T47D (cell line): ENCODE measurements around the gene SPATA32.
A peak's percentile ranks its signal among the peaks of the same experiment; 100 is the strongest.
"Not testable (repeated sequence)": the region's sequence is repeated elsewhere in the genome, so short reads cannot be mapped to it uniquely, and the experiment has no call there.

Source experiments
- DNase-seq, 2 experiments: peaks; one replicate each; pipeline versions ENCODE4 v3.0.0 to v3.0.0-alpha.2; 2011 to 2012; ENCODE audit warnings: low read depth in 1 of 2, low spot score in 1 of 2
- JUND ChIP-seq: IDR thresholded peaks from 2 replicates; pipeline ENCODE4 v1.6.1; 2012; ENCODE audit warnings: low read depth
- in situ Hi-C: cut with HindIII; loops from 2 replicates; pipeline ENCODE4 v1.10.0; 2016; ENCODE audit warnings: low sequenced_read_pairs, low pct_unique_long_range_greater_than_20kb

Gene SPATA32

DNA sequence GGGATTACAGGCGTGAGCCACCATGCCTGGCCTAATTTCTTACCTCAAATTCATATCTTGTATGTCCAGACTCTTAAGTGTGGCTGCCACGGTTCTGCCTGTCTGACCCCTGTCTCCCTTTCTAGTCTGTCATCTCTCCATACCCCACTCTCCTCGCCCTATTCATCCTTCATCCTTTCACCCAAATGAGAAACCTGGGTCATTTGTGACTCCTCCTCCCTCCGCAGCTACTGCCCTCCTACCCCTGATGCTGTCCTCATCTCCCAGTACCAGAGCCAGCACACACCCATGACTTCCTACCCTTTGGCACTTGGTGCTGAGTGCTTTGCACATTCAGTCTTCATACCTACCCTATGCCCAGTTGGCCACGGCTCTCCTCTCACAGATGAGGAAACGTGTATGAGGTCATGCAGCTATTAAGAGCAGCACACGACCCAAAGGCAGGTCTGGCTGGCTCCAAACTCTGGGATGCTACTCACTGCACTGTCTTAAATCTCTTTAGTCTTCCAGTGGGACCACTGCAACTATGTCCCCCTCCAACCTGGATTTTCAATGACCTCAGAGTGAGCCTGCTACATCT is 1.6 kb downstream of the SPATA32 start:
- no peak for DNase-seq
- in situ Hi-C loops = no loop called here
- no peak for TF ChIP-seq JUND

DNA sequence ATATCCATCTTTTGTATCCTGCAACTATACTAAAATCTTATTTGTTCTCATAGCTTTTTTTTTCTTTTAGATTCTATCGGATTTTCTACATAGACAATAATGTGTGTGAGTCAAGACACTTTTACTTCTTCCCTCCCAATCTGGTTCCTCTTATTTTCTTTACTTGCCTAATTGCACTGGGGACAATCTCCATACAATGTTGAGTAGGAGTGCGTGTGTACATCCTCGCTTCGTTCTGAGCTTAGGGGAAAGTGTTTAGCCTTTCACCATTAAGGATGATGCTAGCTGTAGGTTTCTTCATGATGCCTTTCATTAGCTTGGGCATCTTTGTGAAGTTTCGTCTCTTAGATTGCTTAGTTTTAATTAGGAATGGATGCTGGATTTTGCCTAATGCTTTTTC is 2.9 kb downstream of the SPATA32 start:
- TF ChIP-seq JUND = no peak
- in situ Hi-C loops = no loop called here
- no peak for DNase-seq

DNA sequence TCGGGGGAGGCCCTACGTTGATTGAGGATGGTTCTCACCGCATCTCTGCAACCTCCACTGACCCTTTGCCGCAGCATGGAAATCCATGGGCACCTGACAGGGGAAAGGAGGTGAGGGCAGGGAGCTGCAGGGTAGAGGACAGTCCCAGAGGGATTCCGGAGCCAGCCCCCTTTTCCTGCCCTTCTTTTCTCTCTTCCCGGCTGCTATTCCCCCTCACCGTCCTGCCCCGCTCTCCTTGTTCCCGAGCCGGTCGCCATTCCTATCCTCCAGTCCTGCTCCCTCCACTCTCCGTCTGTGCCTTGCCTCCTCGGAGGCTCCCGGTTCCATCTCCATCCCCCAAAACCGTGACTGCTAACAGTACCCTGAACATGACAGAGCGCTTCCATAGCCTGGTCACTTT is 4.8 kb downstream of the SPATA32 start:
- DNase-seq = no peak
- in situ Hi-C loops = no loop called here
- TF ChIP-seq JUND = no peak

DNA sequence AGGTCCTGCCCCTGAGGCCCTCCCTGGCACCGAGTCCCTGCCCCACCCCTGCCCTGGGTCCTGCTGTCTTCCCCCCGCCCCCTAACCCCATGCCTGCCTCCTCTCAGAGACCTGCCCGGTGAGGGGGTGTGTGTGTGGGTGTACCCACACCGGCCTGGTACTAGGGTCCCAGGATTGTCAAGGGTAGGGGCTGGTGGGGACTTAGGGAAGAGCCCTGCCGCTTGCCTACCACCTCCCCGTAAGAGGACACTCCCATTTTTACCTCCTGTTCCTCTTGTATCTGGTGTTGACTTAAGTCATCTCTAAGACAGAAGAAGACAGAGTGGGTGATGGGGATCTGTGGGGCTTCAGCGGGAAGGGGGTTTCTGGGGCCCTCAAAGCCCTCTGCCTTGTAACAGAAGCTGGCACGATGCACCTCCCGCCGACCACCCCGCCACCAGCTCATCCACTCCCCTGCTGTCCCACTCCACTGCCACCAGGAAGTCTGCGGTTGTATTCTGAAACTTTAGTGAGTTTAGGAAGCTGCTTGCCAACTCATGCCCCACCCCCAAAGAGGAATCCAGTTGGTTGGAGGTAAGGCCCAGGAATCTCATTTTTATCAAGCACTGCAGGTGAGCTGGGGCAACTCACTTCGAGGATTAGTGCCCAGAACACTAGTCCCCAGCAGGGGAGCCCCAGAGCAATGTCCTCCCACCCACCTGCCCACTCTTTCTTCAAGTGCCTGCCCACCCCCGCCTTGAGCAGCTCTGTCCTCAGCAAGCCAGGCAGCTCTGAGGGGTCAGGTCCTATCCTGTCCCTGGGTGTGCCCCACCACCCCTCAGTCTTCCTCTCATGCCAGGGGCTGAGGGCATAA is 5.6 kb downstream of the SPATA32 start:
- in situ Hi-C loops = no loop called here
- DNase-seq = peak in 1 of 2 experiments; percentile 32
- no peak for TF ChIP-seq JUND

DNA sequence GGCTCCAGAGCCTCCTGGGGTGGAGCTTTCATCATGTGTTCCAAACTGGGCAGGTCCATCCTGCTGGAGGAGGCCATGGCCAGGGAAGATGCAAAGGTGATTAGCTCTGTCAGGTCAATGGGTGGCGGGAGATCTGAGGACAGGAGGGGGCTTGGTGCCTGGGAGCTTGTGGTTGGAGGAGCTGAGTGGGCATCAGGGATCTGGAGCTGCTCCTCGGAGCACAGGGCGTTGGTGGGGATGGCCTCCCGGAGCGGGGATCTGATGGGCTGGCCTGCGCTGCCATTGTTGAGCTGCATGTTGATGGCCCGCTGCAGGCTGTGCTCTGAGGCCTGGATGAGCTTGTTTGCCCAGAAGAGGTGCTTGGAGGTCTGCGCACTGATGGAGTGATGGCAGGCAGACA is 6.5 kb downstream of the SPATA32 start:
- in situ Hi-C loops = no loop called here
- no peak for TF ChIP-seq JUND
- DNase-seq = no peak

DNA sequence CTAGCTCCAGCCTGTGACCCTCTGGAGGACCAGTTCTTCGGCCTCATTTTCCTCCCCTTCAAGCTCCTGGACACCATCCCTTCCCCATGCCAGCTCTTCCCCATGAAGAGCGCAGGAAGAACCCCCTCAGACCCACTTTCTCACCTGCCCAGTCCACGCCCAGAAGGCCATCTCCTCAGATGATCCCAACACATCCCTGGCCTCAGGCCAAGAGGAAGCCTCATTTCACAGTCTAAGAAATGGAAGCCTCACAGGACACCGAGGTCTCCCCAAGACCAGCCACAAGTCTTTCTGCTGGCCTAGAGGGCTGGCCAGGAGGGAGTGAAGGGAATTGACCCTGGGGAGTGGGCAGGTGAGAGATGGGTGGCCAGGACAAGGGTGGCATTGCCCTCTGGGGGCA is 8.0 kb downstream of the SPATA32 start:
- TF ChIP-seq JUND = no peak
- in situ Hi-C loops = no loop called here
- no peak for DNase-seq

DNA sequence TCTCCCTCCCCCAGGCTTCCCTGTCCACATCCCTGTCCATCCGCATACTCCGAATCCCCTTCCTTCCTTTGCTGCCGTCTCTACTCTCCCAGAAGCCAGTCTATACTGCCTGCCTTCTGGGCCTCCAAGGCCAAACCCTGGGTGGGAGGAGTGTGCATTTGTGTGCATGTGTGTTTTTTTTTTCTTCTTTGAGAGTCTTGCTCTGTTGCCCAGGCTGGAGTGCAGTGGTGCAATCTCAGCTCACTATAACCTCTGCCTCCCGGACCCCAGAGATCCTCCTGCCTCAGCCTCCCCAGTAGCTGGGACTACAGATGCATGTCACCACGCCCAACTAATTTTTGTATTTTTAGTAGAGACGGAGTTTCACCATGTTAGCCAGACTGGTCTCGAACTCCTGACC is 8.7 kb downstream of the SPATA32 start:
- in situ Hi-C loops, DNase-seq: not testable (repeated sequence)

DNA sequence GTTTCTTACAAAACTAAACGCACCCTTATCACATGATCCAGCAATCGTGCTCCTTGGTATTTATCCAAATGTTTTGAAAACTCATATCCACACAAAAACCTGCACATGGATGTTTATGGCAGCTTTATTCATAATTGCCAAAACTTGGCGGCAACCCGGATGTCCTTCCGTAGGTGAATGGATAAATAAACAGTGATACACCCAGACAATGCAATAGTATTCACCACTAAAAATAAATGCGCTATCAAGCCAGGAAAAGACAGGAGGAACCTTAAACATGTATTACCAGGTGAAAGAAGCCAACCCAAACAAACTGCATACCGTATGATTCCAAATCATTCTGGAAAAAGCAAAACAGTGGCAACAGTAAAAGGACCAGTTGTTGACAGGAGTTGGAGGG is 10.0 kb downstream of the SPATA32 start:
- in situ Hi-C loops = no loop called here
- DNase-seq = no peak
- no peak for TF ChIP-seq JUND

DNA sequence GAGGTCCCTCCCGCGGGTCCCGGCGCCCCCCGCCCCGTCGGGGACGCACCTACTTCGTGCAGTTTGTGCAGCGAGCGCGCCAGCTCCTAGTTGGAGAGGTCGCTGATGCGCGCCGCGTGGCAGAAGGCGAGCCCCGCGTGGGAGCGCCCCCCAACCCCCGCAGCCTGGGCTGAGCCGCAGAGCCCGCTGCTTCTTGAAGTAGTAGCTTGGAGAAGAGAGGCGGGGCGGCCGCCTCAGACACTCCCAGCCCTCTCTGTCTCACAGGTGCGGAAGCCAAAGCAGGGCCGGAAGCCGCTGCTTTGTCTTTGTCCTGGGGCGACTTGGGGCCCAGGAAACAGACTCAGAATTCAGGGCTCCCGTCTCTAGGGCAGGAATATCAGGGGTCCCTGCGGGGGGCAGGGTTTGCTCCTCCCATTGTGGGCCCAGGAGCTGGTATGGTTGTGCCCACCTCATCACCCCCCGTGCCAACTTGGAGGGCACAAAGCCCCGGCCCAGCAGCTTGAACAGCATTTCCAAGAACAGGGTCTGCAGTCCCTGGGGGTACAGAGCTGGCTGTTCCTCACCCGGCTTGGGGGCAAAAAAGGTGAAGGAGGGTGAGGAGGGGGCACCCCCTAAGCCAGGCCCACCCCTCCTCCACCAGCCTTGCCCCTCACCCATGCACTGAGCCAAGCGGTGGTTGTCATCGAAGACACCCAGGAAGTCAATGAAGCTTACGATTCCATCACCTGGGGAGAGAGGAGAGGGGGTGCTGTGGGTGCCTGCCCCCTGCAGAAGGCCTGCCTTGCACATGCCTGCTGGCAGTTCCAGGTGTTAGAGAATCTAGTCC is 13.5 kb downstream of the SPATA32 start:
- in situ Hi-C loops = no loop called here
- no peak for TF ChIP-seq JUND
- peak; percentile 84 to 94 for DNase-seq

DNA sequence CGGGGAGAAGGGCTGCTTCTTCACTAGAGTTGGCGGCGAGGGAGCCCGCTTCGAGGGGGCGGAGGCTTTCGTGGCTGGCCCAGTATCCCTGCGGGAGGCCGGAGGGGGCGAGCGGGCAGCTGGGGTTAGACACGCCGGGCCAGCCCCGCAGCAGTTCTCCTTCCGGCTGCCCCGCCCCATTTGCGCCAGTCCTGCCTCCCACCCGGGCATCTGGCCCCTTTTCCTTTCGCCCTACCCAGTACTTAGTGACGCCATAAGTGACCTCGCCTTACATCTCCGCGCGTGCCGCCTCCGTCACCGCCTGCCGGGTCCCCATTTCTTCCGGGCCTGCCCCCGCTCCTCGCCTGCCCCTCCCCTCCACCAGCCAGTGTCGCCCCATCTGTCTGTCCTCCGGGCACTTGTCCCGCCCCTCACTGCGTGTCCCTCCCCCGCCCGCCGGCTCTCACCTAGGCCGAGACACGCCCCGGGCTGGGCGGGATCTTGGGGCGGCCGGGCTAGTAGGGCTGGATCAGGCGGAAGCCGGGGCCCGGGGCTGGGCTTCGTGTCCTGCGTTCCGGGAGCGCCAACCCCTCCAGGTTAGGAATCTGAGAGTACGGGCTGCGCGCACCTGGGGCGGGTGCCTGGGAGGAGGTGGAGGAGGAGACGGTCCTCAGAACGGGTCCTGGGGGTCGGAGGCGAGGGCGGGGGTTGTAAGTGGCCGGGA is 14.3 kb downstream of the SPATA32 start:
- in situ Hi-C loops = no loop called here
- no peak for TF ChIP-seq JUND
- DNase-seq = peak; percentile 99 to 100

DNA sequence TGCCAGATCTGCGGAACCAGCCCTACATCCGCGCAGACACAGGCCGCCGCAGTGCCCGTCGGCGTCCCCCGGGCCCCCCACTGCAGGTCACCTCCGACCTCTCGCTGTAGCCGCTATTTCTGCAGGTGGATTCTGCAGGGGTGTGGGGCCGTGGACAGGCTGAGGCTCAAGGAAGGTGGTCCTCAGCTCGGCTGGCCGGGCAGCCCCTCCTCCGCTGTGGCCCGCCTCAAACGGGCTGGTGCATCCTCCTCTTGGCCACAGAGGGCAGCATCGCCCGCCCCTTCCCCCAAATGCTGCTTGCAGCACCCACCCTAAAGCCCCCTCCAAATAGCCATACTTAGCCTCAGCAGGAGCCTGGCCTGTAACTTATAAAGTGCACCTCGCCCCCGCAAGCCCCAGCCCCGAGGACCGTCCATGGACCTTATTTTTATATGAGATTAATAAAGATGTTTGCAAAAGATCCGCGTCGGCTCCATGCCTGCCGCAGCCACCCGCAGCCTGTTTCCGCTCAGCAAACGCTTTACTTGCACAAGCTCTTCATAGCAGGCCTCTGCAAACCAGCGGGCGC is 14.9 kb downstream of the SPATA32 start:
- TF ChIP-seq JUND = no peak
- in situ Hi-C loops = no loop called here
- peak in 1 of 2 experiments; percentile 68 for DNase-seq

DNA sequence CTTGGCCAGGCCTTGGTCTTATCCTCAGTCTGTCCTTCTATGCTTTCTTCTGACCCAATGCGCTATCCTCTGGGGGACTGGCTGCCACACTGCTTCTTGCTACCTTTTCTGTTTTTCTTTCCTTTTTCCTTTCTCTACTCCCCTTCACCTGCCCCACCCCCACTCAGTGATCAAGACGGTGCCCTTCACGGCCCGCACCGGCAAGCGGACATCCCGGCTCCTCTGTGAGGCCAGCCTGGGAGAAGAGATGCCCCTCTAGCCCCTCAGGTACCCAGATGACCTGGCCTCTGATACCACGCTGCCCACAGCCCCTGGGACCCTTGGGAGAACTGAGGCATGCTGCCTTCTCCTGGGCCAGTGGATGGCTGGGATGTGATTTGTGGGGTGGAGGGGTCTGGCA is 15.6 kb downstream of the SPATA32 start:
- DNase-seq = no peak
- in situ Hi-C loops = no loop called here
- no peak for TF ChIP-seq JUND
